T-helper 2 cell treated with Interferon-gamma antibody and Interleukin-4, amounts not matched to agents 100 ng/mL and 5 ng/mL, for 36 hours (primary cell): ENCODE measurements around the gene SPRR2E. TPM values are rescaled to one million over a fixed set of nuclear protein-coding genes. Genes with fewer than 3 reads are reported as not detected.
"Not testable (repeated sequence)": the region's sequence is repeated elsewhere in the genome, so short reads cannot be mapped to it uniquely, and the experiment has no call there.

Source experiments
- intact Hi-C: fragments of 100-400 bp; cut with micrococcal nuclease; formaldehyde crosslinking; loops from one replicate; pipeline ENCODE4 v1.15.1; 2023
- total RNA-seq: library from RNA; stranded (reverse); gene quantifications from 2 replicates; pipeline ENCODE4 v1.2.3, GENCODE V29; 2022

SPRR2E gene
- not detected in 2 replicates for total RNA-seq

DNA sequence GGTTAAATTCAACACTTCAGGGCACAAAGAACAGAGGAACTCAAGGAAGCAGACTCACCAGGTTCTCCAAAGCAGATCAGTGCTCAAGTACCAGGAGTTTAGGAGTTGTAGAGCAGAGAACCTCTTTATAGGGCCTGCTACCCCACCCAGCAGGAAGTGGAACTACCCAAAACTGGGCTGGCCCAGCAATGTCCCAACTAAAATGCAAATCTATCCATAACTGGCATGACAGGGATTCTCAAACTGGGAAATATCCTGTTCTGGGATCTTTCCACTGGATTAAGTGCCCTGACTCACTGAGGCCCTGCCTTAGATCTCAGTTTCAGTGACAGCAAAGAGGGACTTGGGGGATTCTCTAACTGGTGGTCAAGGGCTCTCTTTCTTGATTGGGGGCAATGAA is at the start of gene SPRR2E:
Gene SPRR2E, minus strand, starts transcription at position 101 of the 400 bp plus-strand sequence. CDS start 775 bp downstream, outside the sequence.
- intact Hi-C loops, result no loop called here

DNA sequence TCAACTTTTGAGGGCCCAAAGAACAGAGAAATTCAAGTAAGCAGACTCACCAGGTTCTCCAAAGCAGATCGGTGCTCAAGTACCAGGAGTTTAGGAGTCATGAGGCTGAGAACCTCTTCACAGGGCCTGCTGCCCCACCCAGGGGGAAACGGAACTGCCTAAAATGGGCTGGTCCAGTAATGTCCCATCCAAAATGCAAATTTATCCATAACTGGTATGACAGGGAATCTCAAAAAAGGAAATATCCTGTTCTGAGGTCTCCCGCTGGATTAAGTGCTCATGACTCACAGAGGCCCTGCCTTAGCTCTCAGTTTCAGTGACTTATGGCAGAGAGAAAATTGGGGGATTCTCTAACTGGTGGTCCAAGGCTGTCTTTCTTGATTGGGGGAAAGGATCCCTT is 47.1 kb upstream of the SPRR2E start:
- intact Hi-C loops, result no loop called here

DNA sequence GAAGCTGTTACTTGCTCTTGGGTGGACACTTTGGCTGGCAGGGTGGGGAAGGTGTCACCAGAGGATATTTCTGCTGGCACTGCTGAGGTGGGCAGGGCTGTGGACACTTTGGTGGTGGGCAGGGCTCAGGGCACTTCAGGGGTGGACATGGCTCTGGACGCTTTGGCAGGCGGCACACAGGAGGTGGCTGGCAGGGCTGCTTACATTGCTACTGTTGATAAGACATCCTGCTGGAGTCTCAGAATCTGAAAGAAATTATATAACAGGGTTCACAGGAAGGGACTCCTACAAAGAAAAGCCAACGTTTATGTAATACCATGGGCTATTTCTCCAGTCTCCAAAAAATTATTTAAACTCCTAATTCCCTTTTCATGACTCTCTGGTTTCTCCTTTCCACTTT is 46.2 kb upstream of the SPRR2E start:
- intact Hi-C loops, result no loop called here

DNA sequence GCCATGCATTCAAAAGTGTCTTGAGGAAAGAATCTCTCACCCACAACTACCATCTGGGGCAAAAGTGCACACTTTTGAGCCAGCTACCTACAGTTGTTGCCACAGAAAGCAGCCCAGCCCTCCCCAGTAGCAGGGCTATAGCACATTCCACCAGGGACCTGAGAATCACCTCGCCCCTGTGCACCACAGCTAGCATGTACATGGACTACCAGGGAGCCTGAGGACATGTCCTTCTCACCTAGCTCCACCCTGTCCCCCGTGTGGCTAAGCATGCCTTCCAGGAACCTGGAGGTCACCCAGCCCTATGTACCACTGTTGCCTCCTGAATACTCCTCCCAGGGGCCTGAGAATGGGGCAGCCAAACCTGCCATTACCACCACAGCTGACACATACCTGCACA is 39.4 kb upstream of the SPRR2E start:
- intact Hi-C loops, result no loop called here

DNA sequence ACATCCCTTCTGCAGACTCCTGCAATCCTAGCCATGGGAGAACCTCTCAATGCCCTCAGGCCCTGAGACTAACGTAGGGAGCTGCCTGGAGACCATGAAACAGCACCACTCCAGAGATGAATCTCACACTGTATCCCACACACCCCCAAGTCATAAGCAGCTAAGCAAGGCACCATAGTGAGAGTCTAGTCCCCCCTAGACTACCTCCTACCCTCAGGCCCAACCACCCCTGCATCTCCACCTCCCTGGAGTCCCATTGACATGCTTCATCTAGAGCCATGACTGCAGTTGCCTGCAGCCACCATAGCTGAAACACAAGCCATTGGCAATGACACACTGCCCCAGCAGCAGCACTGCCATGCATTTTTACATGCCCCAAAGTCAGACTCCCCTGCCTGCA is 38.9 kb upstream of the SPRR2E start:
- intact Hi-C loops, result no loop called here

DNA sequence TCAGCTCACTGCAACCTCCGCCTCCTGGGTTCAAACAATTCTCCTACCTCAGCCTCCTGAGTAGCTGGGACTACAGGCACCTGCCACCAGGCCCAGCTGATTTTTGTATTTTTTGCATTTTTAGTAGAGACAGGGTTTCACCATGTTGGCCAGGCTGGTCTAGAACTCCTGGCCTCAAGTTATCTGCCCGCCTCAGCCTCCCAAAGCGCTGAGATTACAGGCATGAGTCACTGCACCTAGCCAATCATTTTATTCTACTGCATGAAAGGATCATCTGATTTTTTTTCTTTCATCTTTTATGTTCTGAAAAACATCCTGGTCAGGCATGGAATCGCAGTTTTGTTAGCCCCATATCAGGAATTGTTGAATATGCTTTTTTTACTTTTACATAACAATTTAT is 34.4 kb upstream of the SPRR2E start:
- intact Hi-C loops, result not testable (repeated sequence)

DNA sequence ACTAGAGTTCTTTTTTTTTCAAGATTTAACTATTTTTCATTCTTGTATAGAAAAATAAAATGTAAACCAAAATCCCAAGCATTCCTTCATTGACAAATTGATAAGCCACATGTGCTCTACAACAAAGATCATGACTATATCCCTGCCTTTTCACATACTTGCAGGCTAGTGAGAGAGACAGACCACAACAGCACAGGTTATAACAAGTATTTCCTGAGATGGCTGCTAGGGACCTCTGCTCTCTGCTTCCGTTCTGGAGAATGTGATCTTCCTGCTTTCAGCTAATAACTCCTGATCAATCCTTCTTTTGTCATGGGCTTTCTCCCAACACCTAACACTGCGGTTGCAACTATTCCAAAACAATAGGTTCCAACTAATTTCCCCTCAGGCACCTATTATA is 33.0 kb upstream of the SPRR2E start:
- intact Hi-C loops, result no loop called here

DNA sequence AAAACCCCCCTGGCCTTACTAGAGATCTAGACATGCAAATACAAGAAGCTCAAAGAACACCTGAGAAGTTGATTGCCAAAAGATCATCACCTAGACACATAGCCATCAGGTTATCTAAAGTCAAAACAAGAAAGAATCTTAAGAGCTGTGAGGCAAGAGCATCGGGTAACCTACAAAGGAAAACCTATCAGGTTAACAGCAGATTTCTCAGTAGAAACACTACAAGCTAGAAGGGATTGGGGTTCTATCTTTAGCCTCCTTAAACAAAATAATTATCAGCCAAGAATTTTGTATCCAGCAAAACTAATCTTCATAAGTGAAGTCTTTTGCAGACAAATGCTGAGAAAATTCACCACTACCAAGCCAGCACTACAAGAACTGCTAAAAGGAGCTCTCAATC is 31.2 kb upstream of the SPRR2E start:
- intact Hi-C loops, result no loop called here

DNA sequence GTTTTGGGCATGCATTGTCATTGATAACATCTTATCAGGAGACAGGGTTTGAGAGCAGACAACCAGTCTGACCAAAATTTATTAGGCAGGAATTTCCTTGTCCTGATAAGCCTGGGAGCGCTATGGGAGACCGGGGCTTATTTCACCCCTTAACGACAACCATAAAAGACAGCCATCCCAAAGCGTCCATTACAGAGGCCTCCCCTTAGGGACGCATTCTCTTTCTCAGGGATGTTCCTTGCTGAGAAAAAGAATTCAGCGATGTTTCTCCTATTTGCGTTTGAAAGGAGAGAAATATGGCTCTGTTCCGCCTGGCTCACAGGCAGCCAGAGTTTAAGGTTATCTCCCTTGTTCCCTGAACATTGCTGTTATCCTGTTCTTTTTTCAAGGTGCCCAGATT is 29.5 kb upstream of the SPRR2E start:
- intact Hi-C loops, result not testable (repeated sequence)

DNA sequence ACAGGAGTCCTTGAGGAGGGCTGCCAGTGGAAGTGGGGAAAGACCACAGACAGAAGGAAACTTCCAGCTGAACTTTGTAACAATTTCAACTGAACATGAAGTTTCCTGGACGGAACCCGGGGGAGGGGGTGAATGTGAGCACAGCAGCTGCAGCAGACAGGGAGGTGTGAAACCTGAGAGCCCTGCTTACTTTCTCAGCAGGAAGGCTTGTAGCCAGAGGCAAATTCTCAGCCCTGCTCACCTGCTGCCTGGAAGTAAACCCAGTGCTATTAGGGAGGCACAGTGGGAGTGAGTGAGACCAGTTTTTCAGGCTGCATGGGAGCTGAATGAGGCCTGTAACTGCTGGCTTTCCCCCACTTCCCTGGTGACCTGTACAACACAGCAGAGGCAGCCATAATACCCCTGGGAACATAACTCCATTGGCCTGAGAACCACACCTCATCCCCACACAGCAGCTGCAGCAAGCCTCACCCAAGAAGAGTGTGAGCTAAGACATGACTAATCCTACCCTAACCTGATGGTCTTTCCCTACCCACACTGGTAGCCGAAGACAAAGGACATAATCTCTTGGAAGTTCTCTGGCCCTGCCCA is 28.6 kb upstream of the SPRR2E start:
- intact Hi-C loops, result no loop called here

DNA sequence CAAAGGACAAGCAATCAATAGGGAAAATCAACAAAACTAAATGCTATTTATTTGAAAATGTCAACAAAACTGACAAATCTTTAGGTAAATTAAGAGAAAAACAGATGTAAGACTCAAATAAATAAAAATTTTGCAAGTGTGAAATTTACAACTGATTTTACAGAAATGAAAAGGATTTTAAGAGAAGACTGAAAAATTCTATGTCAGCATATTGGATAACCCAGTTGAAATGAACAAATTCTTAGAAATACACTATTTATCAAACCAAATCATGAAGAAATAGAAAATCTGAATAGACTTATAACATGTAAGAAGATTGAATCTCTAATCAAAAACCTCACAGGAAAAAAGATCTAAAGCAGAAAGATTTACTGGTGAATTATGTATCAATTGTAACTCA is 26.6 kb upstream of the SPRR2E start:
- intact Hi-C loops, result no loop called here

DNA sequence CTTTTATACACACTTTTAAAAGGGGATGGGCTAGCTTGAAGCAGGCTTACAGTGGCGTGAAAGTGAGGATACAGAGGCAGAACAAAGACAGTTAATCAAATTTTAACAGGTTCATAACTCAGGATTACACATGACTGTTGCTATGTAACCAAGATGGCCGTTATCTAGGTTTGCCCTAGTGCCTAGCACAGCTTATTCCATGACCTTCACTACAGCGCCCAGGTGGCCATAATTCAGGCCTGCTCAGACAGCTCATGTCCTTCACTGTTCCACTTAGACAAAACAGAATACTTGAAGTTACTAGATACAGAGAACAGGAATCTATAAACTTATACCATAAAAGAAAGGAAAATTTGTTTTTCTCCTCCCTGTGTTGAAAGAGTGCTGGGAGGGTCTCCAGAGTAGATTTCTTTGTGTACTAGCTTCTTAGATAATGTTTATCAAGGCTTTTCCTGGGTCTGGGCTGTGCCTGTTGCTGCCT is 25.2 kb upstream of the SPRR2E start:
- intact Hi-C loops, result no loop called here

DNA sequence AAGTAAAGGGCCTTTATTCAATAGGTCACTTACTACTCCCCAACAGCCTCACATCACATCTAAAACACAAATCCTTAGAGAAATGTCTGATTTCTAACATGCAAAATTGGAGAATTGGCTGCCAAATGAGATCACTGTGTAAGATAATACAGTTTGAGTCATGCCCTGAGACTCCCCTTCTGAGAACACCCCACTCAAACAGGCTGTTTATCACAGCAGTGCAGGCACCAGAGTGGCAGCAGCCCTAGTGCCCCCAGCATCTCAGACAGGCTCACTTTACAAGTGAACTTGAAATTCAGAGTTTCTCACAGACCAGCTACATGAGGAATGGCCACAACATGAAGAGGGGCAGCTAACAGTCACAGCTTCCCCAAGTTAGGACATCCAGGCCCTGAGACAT is 20.9 kb upstream of the SPRR2E start:
- intact Hi-C loops, result not testable (repeated sequence)

DNA sequence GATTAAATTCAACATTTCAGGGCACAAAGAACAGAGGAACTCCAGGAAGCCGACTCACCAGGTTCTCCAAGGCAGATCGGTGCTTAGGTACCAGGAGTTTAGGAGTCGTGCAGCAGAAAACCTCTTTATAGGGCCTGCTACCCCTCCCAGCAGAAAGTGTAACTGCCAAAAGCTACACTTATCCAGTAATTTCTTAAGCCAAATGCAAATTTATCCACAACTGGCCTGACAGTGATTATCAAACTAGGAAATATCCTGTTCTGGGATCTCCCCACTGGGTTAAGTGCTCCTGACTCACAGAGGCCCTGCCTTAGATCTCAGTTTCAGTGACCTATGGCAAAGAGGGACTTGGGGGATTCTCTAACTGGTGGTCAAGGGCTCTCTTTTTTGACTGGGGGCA is 19.1 kb upstream of the SPRR2E start, which contains the start of gene SPRR2F:
Gene SPRR2F, minus strand, starts transcription at position 101 of the 400 bp plus-strand sequence. CDS start 783 bp downstream, outside the sequence.
- intact Hi-C loops, result no loop called here

DNA sequence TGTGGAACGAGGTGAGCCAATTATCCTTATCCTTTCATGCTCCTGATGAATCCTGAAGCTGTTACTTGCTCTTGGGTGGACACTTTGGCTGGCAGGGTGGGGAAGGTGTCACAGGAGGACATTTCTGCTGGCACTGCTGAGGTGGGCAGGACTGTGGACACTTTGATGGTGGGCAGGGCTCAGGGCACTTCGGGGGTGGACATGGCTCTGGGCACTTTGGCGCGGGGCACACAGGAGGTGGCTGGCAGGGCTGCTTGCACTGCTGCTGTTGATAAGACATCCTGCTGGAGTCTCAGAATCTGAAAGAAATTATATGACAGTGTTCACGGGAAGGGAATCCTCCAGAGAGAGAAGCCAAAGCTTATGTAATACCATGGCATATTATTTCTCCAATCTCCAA is 18.1 kb upstream of the SPRR2E start:
- intact Hi-C loops, result not testable (repeated sequence)

DNA sequence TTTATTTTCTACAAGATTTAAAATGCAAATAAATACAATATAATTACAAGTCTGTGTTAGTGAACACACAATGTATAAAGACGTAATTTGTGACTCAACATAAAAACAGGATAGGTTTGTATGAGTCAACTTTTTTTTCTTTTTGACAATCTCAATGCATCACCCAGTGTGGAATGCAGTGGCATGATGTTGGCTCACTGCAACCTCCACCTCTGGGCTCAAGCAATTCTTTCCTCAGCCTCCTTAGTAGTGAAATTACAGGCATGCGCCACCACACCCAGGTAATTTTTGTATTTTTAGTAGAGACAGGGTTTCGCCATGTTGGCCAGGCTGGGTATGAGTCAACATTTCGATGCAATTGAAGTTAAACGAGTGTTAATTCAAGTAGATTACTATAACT is 5.9 kb upstream of the SPRR2E start:
- intact Hi-C loops, result no loop called here

DNA sequence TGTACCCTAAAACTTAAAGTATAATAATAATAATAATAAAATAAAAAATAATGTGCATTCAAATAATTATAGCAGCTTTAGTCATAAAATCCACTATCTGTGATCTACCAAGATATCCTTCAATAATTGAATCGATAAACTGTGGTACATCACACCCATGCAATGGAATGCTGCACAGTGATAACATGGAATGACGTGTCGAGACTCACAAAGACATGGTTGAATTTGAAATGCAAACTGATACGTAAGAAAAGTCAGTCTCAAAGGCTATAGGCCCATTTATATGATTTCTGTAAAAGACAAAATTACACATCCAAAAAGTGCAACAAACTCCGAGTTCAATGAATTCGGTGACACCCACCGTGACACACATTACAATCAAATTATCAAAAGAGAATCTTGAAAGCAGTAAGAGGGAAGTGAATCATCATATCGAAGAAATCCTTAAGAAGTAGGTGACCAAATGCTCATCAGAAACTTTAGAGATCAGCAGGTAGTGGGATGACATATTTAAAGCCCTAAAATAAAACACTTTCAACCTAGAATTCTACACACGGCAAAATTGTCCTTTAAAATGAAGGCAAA is 5.2 kb upstream of the SPRR2E start:
- intact Hi-C loops, result no loop called here

DNA sequence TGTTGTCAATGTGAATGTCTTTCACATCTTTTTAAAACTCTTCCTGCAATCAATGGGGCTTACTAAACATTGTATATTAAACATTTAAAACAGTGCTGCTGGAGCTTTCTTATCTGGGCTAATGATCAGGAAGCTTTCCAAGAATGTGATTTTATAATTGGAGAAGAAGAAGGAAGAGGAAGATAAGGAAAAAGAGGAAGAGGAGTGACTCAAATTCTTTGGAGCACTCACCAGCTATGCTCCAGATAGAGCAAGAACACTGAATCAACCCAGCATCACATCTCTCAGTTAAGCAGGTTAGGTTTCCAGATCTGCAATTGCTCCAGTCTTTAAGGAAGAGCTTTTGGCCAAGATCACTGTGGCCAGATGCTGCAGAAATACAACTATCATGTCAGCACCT is 1.4 kb upstream of the SPRR2E start:
- intact Hi-C loops, result no loop called here

DNA sequence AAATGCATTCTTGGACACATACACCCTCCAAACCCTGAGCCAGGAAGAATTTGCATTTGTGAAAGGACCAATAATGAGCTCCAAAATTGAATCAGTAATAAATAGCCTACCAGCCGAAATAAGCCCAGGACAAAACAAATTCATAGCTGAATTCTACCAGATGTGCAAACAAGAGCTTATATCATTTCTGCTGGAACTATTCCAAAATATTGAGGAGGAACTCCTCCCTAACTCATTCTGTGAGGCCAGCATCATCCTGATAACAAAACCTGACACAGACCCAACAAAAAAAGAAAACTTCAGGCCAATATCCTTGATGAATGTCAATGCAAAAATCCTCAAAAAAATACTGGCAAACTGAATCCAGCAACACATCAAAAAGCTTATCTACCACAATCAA is 6.7 kb downstream of the SPRR2E start:
- intact Hi-C loops, result no loop called here

DNA sequence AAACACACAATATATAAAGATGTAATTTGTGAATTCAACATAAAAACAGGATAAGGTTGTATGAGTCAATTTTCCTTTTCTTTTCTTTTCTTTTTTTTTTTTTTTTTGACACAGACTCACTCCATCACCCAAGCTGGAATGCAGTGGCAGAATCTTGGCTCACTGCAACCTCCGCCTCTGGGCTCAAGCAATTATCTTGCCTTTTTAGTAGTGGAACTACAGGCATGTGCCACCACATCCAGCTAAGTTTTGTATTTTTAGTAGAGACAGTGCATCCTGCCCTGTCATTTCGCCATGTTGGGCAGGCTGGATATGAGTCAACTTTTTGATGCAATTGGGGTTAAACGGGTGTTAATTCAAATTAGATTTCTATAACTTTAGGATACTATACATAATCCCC is 12.6 kb downstream of the SPRR2E start:
- intact Hi-C loops, result no loop called here

DNA sequence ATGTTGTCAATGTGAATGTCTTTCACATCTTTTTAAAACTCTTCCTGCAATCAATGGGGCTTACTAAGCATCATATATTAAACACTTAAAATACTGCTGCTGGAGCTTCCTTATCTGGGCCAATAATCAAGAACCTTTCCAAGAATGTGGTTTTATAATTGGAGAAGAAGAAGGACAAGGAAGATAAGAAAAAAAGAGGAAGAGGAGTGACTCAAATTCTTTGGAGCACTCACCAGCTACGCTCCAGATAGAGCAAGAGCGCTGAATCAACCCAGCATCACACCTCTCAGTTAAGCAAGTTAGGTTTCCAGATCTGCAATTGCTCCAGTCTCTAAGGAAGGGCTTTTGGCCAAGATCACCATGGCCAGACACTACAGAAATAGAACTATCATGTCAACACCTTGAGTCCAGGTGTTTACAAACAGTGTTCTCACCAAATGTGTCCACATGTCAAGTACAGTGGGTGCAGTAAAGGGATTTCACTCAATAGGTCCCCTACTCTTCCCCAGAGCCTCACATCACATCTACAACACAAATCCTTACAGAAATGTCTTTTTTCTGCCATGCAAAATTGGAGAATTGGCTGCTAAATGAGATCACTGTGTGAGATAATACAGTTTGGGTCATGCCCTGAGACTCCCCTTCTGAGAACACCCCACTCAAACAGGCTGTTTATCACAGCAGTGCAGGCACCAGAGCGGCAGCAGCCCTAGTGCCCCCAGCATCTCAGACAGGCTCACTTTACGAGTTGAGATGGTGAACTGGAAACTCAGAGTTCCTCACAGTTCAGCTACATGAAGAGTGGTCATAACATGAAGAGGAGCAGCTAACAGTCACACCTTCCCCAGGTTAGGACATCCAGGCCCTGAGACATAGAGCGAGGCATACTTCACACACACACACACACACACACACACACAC is 21.3 kb downstream of the SPRR2E start:
- intact Hi-C loops, result no loop called here

DNA sequence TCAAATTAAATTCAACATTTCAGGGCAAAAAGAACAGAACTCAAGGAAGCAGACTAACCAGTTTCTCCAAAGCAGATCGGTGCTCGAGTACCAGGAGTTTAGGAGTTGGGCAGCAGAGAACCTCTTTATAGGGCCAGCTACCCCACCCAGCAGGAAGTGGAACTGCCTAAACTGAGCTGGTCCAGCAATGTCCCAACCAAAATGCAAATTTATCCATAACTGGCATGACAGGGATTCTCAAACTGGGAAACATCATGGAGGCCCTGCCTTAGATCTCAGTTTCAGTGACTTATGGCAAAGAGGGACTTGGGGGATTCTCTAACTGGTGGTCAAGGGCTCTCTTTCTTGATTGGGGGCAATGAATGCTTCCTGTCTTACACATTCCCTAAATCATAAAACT is 22.8 kb downstream of the SPRR2E start, which contains the start of gene SPRR2B:
Gene SPRR2B, minus strand, starts transcription at position 101 of the 400 bp plus-strand sequence. CDS start 772 bp downstream, outside the sequence.
- intact Hi-C loops, result no loop called here
